IMR-90 (cell line): ENCODE data around the gene GNG12. TPM values are rescaled to one million over a fixed set of nuclear protein-coding genes. Genes with fewer than 3 reads are reported as not detected.

Source experiments
- ATAC-seq: fragments of 200-7000 bp; cut with Tn5 transposase; 2 replicates; pipeline ENCODE4 v1.9.1; 2020; ENCODE audit warnings: low read depth, mild to moderate bottlenecking, moderate library complexity
- BruUV-seq: library from RNA; stranded (reverse); fragments of 400-500 nt; replicated peaks from 2 replicates; lab custom pipeline; 2021; lab: Mats Ljungman, UMichigan
- CTCF ChIA-PET: fragments of 300-600 bp; formaldehyde crosslinking; extraction: SDS; loops from one replicate; lab custom pipeline; 2021; ENCODE audit warnings: antibody characterized with exemption; lab: Yijun Ruan, JAX
- POLR2A ChIA-PET: fragments of 300-600 bp; sonication (Branson Sonifier 250); formaldehyde crosslinking; loops from one replicate; lab custom pipeline; 2022; ENCODE audit warnings: antibody characterized with exemption; ENCODE audit not compliant: unreplicated experiment; lab: Charles Lee
- DNase-seq: peaks from one replicate; pipeline ENCODE4 v3.0.0; 2013
- H2AFZ ChIP-seq: replicated peaks from 2 replicates; pipeline ENCODE3; 2013; ENCODE audit warnings: low read length, mild to moderate bottlenecking; ENCODE audit not compliant: poor library complexity
- H2AK5ac ChIP-seq: 2 replicates; pipeline ENCODE4 v1.6.1; 2013; ENCODE audit warnings: low read depth, low read length, inconsistent platforms
- H2AK9ac ChIP-seq: replicated peaks from 2 replicates; pipeline ENCODE3; 2013; ENCODE audit warnings: mild to moderate bottlenecking, low read depth, low read length, moderate library complexity; ENCODE audit not compliant: poor library complexity
- H2BK120ac ChIP-seq: 2 replicates; pipeline ENCODE4 v1.6.1; 2013; ENCODE audit warnings: low read depth, low read length, inconsistent platforms
- H2BK15ac ChIP-seq: 3 replicates; pipeline ENCODE4 v1.6.1; 2013; ENCODE audit warnings: low read depth, low read length, inconsistent platforms
- H2BK20ac ChIP-seq: 2 replicates; pipeline ENCODE4 v1.6.1; 2013; ENCODE audit warnings: low read depth, mild to moderate bottlenecking, inconsistent platforms, low read length, moderate library complexity
- H2BK5ac ChIP-seq: 2 replicates; pipeline ENCODE4 v1.6.1; 2013; ENCODE audit warnings: mild to moderate bottlenecking, low read depth, low read length, inconsistent platforms; ENCODE audit not compliant: poor library complexity, severe bottlenecking
- H3K14ac ChIP-seq: replicated peaks from 2 replicates; pipeline ENCODE4 v1.6.1; 2013; ENCODE audit warnings: low read depth, low read length, inconsistent platforms
- H3K18ac ChIP-seq: 2 replicates; pipeline ENCODE4 v1.6.1; 2013; ENCODE audit warnings: low read depth, low read length, control low read depth
- H3K23ac ChIP-seq: 2 replicates; pipeline ENCODE4 v1.6.1; 2013; ENCODE audit warnings: low read depth, low read length, inconsistent platforms
- H3K27ac ChIP-seq: 2 replicates; pipeline ENCODE4 v1.5.1; 2013; ENCODE audit warnings: mild to moderate bottlenecking, control low read depth, low read length; ENCODE audit not compliant: insufficient read depth
- H3K27me3 ChIP-seq: 2 replicates; pipeline ENCODE4 v1.6.1; 2013; ENCODE audit warnings: low read length; ENCODE audit not compliant: control insufficient read depth, insufficient read depth
- H3K36me3 ChIP-seq: 2 replicates; pipeline ENCODE4 v1.6.1; 2013; ENCODE audit warnings: low read length, mixed read lengths; ENCODE audit not compliant: control insufficient read depth, insufficient read depth
- H3K4ac ChIP-seq: 2 replicates; pipeline ENCODE4 v1.6.1; 2013; ENCODE audit warnings: low read depth, low read length, inconsistent platforms
- H3K4me1 ChIP-seq: 2 replicates; pipeline ENCODE4 v1.6.1; 2013; ENCODE audit warnings: low read length, mixed read lengths; ENCODE audit not compliant: control insufficient read depth, insufficient read depth
- H3K4me2 ChIP-seq: 2 replicates; pipeline ENCODE4 v1.6.1; 2013; ENCODE audit warnings: low read depth, mild to moderate bottlenecking, control low read depth, low read length, moderate library complexity
- H3K4me3 ChIP-seq: 2 replicates; pipeline ENCODE4 v1.5.1; 2013; ENCODE audit warnings: low read depth, mild to moderate bottlenecking, control low read depth, low read length, moderate library complexity; ENCODE audit not compliant: insufficient read depth
- H3K56ac ChIP-seq: 2 replicates; pipeline ENCODE4 v1.6.1; 2013; ENCODE audit warnings: low read length, inconsistent platforms; ENCODE audit not compliant: insufficient read depth; ENCODE audit errors: extremely low read depth
- H3K79me1 ChIP-seq, 2 experiments: 2 replicates each; pipeline ENCODE4 v1.6.1; 2013; ENCODE audit warnings: low read length in 2 of 2, inconsistent platforms in 1 of 2, low read depth in 1 of 2
- H3K9ac ChIP-seq: 2 replicates; pipeline ENCODE4 v1.6.1; 2013; ENCODE audit warnings: low read depth, low read length, control low read depth
- H3K9me1 ChIP-seq: 2 replicates; pipeline ENCODE4 v1.6.1; 2013; ENCODE audit warnings: low read length, inconsistent platforms; ENCODE audit not compliant: insufficient read depth
- H3K9me3 ChIP-seq: 2 replicates; pipeline ENCODE4 v1.6.1; 2013; ENCODE audit warnings: low read length; ENCODE audit not compliant: control insufficient read depth, insufficient read depth
- H4K20me1 ChIP-seq: 2 replicates; pipeline ENCODE4 v1.6.1; 2013; ENCODE audit warnings: low read length, inconsistent platforms; ENCODE audit not compliant: insufficient read depth
- H4K5ac ChIP-seq: 2 replicates; pipeline ENCODE4 v1.6.1; 2013; ENCODE audit warnings: mild to moderate bottlenecking, low read depth, low read length, control low read depth
- H4K8ac ChIP-seq, 2 experiments: 2 replicates each; pipeline ENCODE4 v1.6.1; 2013; ENCODE audit warnings: low read depth in 2 of 2, low read length in 2 of 2, control low read depth in 1 of 2, inconsistent platforms in 1 of 2
- H4K91ac ChIP-seq: 2 replicates; pipeline ENCODE4 v1.6.1; 2013; ENCODE audit warnings: low read depth, low read length, inconsistent platforms; ENCODE audit not compliant: insufficient read depth
- BHLHE40 ChIP-seq: fragments of 150-350 bp; IDR thresholded peaks from 2 replicates; pipeline ENCODE4 v1.6.1; 2016; ENCODE audit warnings: mild to moderate bottlenecking, low read depth, low read length
- WGBS, 2 experiments: methylation state at CpG; one replicate each; pipeline versions ENCODE4 v1.1.5 to v1.1.7; 2013; ENCODE audit warnings: missing lambda C conversion rate in 2 of 2; ENCODE audit not compliant: insufficient read length in 1 of 2; ENCODE audit errors: extremely low coverage in 2 of 2; 5-methylcytosine and 5-hydroxymethylcytosine counted together
- dilution Hi-C: fragments of 300-500 bp; cut with HindIII; formaldehyde crosslinking; loops from one replicate; pipeline ENCODE4 v1.14.3; 2018; ENCODE audit warnings: low sequenced_read_pairs; ENCODE audit not compliant: unreplicated experiment
- in situ Hi-C: fragments of 300-500 bp; cut with MboI; formaldehyde crosslinking; loops from 3 replicates; pipeline ENCODE4 v1.14.3; 2019; ENCODE audit warnings: low sequenced_read_pairs, inconsistent platforms, mixed read lengths
- intact Hi-C: fragments of 100-400 bp; cut with micrococcal nuclease; formaldehyde crosslinking; loops from 2 replicates; pipeline ENCODE4 v1.10.0; 2022
- polyA plus RNA-seq, 3 experiments: library from polyadenylated mRNA; depleted of rRNA; stranded (reverse); fragments of >200 nt; gene quantifications; 2 replicates each; pipeline ENCODE4 v1.2.3, GENCODE V29; 2012; ENCODE audit warnings: low replicate concordance in 1 of 3
- total RNA-seq: library from RNA; depleted of rRNA; stranded (reverse); fragments of >200 nt; gene quantifications from 2 replicates; pipeline ENCODE4 v1.2.3, GENCODE V29; 2012

The GNG12 gene
- total and polyA plus RNA-seq, 2 of the 4 experiments (the other 2 are of a cell fraction): 92.3 to 132 TPM

- H2AK9ac ChIP-seq: no peak overlapping the region
- no peak overlapping the region for H2AFZ ChIP-seq
- in situ Hi-C loops (loop anchor here (10.0 kb wide), 1 partner anchor 313 kb away; no protein-coding TSS in a partner anchor), intact Hi-C loops (no loop called here), dilution Hi-C loops (no loop called here)
- no peak overlapping the region for H3K4ac ChIP-seq
- H2BK20ac ChIP-seq: peak overlapping the region; percentile 20; the same call in 1 of the 2 replicates
- POLR2A ChIA-PET: no interaction called here
- H4K91ac ChIP-seq: no peak overlapping the region
- CTCF ChIA-PET: interaction anchor here (1.7 kb wide), 1 partner anchor 87 kb away, joined by 4 read pairs; no protein-coding TSS in a partner anchor
- H2BK5ac ChIP-seq: no peak overlapping the region
- H3K27me3 ChIP-seq: no peaks in the 10 kb centered on the region
- H3K4me1 ChIP-seq: peaks cover 4% of the 10 kb centered on the region
- peak overlapping the region; percentile 29; the same call in 1 of the 2 replicates for H3K23ac ChIP-seq
- no peak overlapping the region for H3K4me2 ChIP-seq
- ATAC-seq (peak; percentile 50), DNase-seq (peak; percentile 74)
- H2BK15ac ChIP-seq: peak overlapping the region; percentile 36; the same call in 2 of the 3 replicates
- no peak overlapping the region for H3K27ac ChIP-seq
- H4K20me1 ChIP-seq: no peaks in the 10 kb centered on the region
- no peak overlapping the region for H3K9ac ChIP-seq
- H2BK120ac ChIP-seq: no peak overlapping the region
- BruUV-seq: no TSS peak
- peak overlapping the region in 1 of 2 experiments; percentile 29; a peak in 1 of 4 replicates for H4K8ac ChIP-seq
- H3K9me3 ChIP-seq: no peaks in the 10 kb centered on the region
- H3K14ac ChIP-seq: no peak overlapping the region
- no peak overlapping the region for H3K4me3 ChIP-seq
- 0 out of 2 replicates have a peak overlapping the region, but pooled peaks have one; percentile 67 for H2AK5ac ChIP-seq
- H4K5ac ChIP-seq: no peak overlapping the region
- no CpG with 5 or more reads among the region's 2 CpGs for WGBS, 2 experiments
- H3K9me1 ChIP-seq: peaks cover 8% of the 10 kb centered on the region
- no peak for TF ChIP-seq BHLHE40
- 0 out of 4 replicates have a peak, but pooled peaks cover 0 to 3% of the 10 kb centered on the region in 2 experiments for H3K79me1 ChIP-seq
- no peaks in the 10 kb centered on the region for H3K36me3 ChIP-seq
- peak overlapping the region; percentile 26; the same call in 1 of the 2 replicates for H3K18ac ChIP-seq
- 0 out of 2 replicates have a peak overlapping the region, but pooled peaks have one; percentile 6 for H3K56ac ChIP-seq
These were observed 14.2 kb upstream of the GNG12 start for GRCh38 chr1:67847466-67847865.
